ENCODE measurements around the gene SDF2L1.

The SDF2L1 gene

DNA sequence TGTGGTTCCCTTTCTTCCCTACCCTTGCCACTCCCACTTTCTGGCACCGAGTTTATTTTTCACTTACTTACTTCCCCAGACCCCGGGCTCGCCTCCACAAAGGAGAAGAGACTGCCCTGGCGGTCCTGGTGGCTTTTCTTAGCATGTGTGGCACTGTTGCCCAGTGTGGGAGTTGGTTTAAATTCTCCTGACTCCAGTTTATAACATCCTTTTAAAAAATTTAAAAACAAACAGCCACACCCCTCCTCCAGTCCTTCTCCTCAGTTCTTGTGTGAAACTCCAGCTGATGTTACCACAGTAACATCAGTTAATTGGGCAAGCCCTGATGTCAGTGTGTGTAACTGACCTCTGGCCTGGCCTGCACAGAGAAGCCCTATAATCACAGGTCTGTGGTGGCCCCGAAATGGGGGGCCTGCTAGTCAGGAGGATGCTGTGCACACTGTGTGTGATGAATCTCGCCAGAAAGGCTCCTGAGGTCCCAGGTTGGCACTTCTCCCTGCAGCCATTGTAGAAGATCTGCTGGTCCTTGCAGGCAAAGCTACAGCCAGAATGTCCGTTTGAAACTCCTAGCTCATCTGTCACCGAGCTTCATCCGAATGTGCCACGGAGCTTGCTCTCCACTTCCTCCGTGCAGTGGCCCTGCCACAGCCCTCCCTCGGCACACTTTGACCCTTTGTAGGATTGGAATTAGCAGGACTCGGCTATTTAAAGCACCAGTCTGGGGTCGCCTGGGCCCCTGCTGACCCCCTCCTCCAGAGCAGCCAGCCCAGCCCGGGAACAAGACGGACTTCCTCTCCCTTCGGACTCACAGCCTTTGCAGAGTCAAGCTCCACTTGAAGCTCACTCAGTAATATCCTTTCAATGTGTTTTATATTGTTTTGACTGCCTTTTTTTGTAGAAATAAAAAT is 19.8 kb upstream of the SDF2L1 start:
- DNase-seq = no peak

DNA sequence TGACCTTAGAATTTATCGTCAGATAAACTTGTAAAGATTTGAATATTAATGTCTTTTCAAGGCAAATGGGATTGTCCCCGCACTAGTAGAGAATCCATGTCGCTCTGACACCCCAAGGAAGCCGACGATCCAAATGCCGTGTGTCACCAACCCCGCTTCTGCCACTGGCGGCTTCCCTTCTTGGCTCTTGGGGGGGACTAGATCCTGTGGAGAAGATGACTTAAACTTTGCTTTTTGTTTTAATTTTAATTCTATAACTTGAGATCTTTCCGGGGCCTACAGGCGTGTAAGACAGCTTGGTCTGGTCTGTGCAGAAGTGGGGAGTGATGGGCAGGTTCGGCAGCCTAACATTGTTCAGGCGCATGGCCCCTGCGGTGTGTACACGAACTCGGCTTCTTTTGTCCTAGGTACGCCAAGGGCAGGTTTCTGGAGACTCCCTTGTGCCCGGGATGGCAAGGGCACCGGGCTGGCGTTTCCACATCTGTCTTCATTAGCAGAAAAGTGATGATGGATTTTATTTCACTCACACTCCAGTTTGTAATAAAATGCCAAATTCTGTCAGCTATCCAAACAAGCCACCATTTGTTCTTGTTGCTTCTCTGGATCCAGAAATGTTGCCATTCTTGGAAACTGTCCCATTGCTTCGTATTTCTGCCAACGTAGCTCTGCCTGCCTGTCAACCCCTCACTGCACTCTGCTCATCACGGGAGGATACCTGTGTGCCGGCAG is 19.0 kb upstream of the SDF2L1 start:
- no peak for DNase-seq

GRCh38 chr22:21623648-21623970 is 18.5 kb upstream of the SDF2L1 start:
- DNase-seq = no peak

GRCh38 chr22:21624120-21624879 is 17.8 kb upstream of the SDF2L1 start:
- no peak for DNase-seq

GRCh38 chr22:21624880-21625791 is 17.0 kb upstream of the SDF2L1 start:
- DNase-seq = no peak

- no peak for DNase-seq
Observed at GRCh38 chr22:21626073-21626734, 15.9 kb upstream of the SDF2L1 start.

- no peak for DNase-seq
Observed at GRCh38 chr22:21626735-21627469, 15.2 kb upstream of the SDF2L1 start.

DNA sequence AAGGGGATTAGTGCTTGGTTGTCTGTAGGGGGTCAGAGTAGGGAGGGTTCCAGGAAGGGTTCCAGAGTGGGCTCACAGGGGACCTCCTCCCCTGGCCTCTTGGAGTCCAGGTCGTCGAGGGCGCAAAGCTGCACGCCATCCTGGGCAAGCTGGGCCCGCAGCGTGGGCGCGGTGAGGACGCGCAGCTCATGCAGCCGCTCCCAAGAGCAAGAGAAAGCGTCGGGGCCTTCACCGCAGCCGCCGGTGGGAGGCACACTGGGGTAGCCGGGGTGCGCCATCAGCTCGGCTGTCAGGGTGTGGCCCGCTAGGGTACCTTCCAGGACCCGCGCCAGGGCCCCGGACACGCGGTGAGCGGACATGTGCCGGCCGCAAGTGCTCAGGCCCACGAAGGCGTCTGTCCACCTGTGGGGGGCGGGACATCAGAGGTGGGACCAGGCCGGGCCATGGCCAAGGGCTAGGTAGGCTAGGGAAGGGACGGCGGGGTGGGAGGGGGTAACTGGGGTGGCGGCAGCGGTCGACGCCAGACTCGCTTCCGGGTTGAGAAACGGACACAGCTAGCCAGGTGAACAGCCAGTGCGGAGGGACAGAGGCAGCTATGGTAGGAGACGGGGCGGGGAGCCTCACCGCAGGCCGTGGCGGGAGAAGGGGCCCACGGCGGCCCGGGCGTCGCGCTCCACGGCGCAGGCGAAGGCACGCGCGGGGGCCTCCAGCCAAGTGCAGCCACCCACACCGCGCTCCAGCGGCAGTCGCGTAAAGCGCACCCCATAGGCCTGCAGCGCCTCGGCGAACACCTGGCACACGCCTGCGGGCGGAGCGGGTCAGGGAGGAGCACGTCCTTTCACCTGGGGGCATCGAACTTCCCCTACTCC is 13.5 kb upstream of the SDF2L1 start:
- no peak for DNase-seq

GRCh38 chr22:21629255-21630149 is 12.6 kb upstream of the SDF2L1 start, which contains the start of gene YDJC:
Gene YDJC (minus strand): TSS chr22:21630022. CDS start chr22:21630014, 8 bp downstream.
- peak; percentile 93 for DNase-seq

- no peak for DNase-seq
Observed at GRCh38 chr22:21631025-21631424, 11.1 kb upstream of the SDF2L1 start.

DNA sequence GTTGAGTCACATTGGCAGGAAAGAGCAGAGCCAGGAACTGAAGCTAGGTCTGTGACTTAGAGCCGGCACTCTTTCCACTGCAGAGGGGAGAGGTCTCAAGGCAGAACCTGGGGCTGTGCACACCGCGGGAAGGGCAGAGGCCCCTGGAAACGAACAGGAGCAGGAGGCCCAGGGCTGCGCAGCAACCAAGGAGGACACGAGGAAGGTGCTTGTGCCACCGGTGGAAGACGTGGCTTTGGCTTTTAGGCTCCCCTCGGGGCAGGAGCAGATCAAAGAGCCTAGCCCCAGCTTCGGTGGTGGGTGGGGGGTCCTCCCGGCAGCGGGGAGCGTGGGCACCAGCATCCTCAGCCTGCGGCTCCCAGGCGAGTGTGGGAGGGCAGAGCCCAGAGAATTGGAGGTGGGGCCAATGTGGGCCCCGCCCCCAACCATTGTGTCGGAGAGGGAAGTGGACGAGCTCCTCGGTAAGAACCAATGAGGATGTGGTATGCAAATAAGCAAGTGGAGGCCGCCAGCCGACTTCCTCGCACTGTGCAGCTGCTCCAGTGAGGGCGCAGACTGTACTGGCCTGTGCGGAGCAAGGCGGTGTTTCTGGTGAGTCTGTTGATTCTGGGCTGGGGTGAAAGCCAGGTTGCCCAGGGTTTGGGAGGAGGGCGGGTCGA is 9.7 kb upstream of the SDF2L1 start, which contains the start of gene CCDC116:
Gene CCDC116 (plus strand): TSS at position 524 of the 659 bp plus-strand sequence. CDS start 422 bp downstream, outside the sequence.
- DNase-seq = peak; percentile 69

DNA sequence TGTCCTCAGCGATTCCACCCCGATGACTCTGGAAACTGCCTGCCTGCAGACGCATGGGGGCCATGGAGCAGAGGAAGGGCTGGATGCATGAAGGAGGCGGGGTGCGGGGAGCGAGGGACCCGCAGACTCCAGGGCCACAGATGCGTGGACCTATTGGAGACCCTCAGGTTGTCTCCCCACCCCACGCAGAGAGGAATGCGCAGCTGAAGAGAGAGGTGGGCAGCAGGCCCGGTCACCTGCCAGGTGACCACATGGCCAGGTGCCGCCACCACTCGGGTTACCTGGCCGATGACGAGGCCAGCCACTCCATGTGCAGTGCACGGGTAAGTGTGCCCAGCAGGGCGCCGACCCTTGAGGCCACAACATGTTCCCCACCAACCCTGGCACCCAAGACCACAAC is 9.2 kb upstream of the SDF2L1 start:
- DNase-seq = no peak

GRCh38 chr22:21633481-21633880 is 8.6 kb upstream of the SDF2L1 start:
- no peak for DNase-seq

DNA sequence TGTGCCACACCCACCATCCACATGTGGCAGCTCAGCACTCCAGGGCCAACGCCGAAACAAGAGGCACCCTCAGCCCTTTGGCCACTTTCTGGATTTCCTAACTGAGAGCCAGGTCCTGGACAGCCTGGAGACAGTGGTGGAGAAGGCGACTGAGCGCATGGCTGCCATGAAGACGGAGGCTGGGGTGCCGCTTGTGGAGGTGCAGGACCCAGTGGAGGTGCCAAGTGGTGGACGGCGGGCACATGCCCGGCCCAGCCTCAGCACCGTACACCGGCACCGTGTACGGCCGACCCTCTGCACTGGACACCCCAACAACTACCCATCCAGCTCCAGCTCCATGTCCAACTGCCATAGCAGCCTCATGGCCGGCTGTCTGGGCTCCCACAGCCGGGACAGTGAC is 8.0 kb upstream of the SDF2L1 start:
- DNase-seq = no peak

DNA sequence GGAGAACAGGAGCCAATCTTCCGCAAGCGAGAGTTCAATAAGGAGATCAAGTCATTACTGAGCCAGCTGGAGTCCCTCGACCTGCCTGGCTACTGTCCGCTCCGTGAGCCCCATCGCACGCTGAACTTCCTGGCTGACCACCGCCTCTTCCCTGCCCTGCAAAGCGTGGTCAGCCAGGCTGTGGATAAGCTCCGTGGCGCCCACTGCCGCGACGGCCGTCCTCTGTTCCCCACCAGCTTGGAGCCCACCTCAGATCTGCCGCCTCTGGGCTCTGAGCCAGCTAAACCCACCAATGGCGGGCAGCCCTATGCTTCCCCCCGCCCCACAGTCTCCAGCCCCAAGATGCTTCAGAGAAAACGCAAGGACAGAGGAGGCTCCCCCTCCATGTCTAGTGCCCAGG is 7.3 kb upstream of the SDF2L1 start:
- DNase-seq = no peak

DNA sequence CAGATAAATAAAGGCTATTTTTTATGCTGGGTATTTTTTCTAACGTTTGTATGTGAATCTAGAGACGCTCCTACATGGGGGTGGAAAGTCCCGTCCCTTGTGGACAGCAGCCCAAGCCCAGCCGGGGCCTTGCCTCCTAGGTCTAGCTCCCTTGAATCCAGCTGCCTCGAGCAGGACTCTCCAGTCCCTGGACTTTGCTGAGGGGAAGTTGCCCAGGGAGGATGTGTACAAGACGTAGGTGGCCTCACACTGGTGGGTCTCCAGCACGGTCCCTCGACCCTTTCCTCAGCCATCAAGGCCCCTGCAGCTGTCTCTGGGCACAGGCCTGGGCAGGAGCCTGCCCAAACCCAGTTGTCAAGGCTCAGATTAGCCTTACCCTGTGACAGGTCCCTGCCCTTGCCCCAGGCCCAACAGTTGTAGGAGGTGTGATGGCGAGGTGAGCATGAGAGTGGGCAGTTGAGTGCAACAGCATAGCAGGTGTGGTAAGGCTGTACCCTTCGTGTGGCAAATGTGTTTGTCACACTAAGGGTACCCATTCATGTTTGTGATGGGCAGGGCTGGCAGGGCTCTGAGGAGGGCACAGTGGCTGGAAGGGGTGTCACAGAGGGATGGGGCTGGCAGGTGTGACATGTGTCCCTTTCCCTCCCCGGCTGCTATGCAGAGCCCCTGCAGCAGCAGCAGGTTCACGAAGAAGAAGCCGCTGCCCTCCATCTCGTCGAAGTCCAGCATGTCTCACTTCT is 6.2 kb upstream of the SDF2L1 start:
- DNase-seq = no peak

- DNase-seq = no peak
Observed at GRCh38 chr22:21636629-21637218, 5.4 kb upstream of the SDF2L1 start.
